Gastrocnemius medialis (tissue), 4 donors: ENCODE results near the gene ANTKMT. TPM values are rescaled to one million over a fixed set of nuclear protein-coding genes. Genes with fewer than 3 reads are reported as not detected.
"Not testable (repeated sequence)": the region's sequence is repeated elsewhere in the genome, so short reads cannot be mapped to it uniquely, and the experiment has no call there.

Experiments used
- ATAC-seq, 2 donors: fragments of 150-250 bp; one replicate each; pipeline ENCODE4 v1.9.1; 2016
- DNase-seq, 2 donors: peaks; one replicate each; pipeline ENCODE4 v3.0.0-alpha.2; 2019
- H3K27ac ChIP-seq, 4 donors: fragments of 200-600 bp; sonication (generic); 1 replicate in 1 of 4; 2 replicates in 3 of 4; pipeline ENCODE4 v1.5.1; 2016 to 2018; ENCODE audit warnings: mild to moderate bottlenecking in 2 of 4, moderate library complexity in 1 of 4
- H3K27me3 ChIP-seq, 3 donors: fragments of 200-600 bp; sonication (generic) in 2 of 3; 1 replicate in 1 of 3; 2 replicates in 2 of 3; pipeline versions ENCODE4 v1.5.1 to v1.6.0; 2016 to 2019; ENCODE audit warnings: mild to moderate bottlenecking in 1 of 3, moderate library complexity in 1 of 3
- H3K36me3 ChIP-seq, 2 donors: fragments of 200-600 bp; sonication (generic) in 1 of 2; one replicate each; pipeline ENCODE4 v1.5.1; 2017 to 2018
- H3K4me1 ChIP-seq, 2 donors: fragments of 200-600 bp; sonication (generic) in 1 of 2; one replicate each; pipeline ENCODE4 v1.5.1; 2016 to 2017; ENCODE audit warnings: mild to moderate bottlenecking in 2 of 2
- H3K4me3 ChIP-seq, 4 donors: fragments of 200-600 bp; sonication (generic) in 3 of 4; 1 replicate in 1 of 4; 2 replicates in 3 of 4; pipeline ENCODE4 v1.5.1; 2016 to 2019; ENCODE audit warnings: mild to moderate bottlenecking in 2 of 4
- H3K9me3 ChIP-seq, 3 donors: fragments of 200-600 bp; sonication (generic) in 2 of 3; 1 replicate in 1 of 3; 2 replicates in 2 of 3; pipeline ENCODE4 v1.5.1; 2016 to 2019
- CTCF ChIP-seq, 5 experiments: fragments of 450-650 bp in 3 of 5; fragments of 200-600 bp in 2 of 5; sonication (generic) in 2 of 5; IDR thresholded peaks in 4 of 5; conservative IDR thresholded peaks in 1 of 5; 1 replicate in 4 of 5; 2 replicates in 1 of 5; pipeline ENCODE4 v1.5.1; 2016 to 2019; ENCODE audit warnings: antibody characterized with exemption in 5 of 5, mild to moderate bottlenecking in 3 of 5, moderate library complexity in 3 of 5
- POLR2A ChIP-seq, 2 donors: fragments of 450-650 bp; IDR thresholded peaks; one replicate each; pipeline ENCODE4 v1.6.1; 2017; ENCODE audit warnings: antibody characterized with exemption in 2 of 2, mild to moderate bottlenecking in 2 of 2, moderate library complexity in 2 of 2
- in situ Hi-C, 4 donors: fragments of 200-750 bp; cut with MboI; loops; one replicate each; pipeline versions ENCODE4 v1.15.0 to v1.8.0; 2017; ENCODE audit warnings: low sequenced_read_pairs in 4 of 4
- intact Hi-C: fragments of 100-400 bp; cut with DNase I; formaldehyde crosslinking; loops from one replicate; pipeline ENCODE4 v1.15.1; 2023; ENCODE audit warnings: low total_unique reads
- total RNA-seq, 4 donors: library from RNA; depleted of rRNA; stranded (reverse); fragments of >200 nt; gene quantifications; one replicate each; pipeline versions ENCODE4 v1.1.0 to v1.2.3, GENCODE V29; 2016

Gene ANTKMT
- total RNA-seq, 4 donors from 2014 or later = 20.9 to 84.0 (median 38.7) TPM

GRCh38 chr16:752007-752312, 31.0 kb downstream of the ANTKMT start:
- Histone ChIP-seq H3K27ac (no peak overlapping the region), H3K4me1 (no peaks in the 10 kb centered on the region), H3K27me3 (peaks cover 12 to 36% (median 15%) of the 10 kb centered on the region in 3 donors), H3K4me3 (no peak overlapping the region), H3K9me3 (no peaks in the 10 kb centered on the region), H3K36me3 (no peaks in the 10 kb centered on the region)
- in situ Hi-C loops = no loop called here
- no peak for TF ChIP-seq CTCF (IDR thresholded peaks at IDR 0.05 in 4 of 5, conservative IDR thresholded peaks at IDR 0.05 in 1 of 5)
- TF ChIP-seq POLR2A (IDR thresholded peaks at IDR 0.05) = no peak
- intact Hi-C loops = no loop called here
- DNase-seq (no peak), ATAC-seq (no peak)

- in situ Hi-C loops, H3K27ac ChIP-seq: not testable (repeated sequence)
These were observed 33.2 kb downstream of the ANTKMT start for GRCh38 chr16:754121-754607.

GRCh38 chr16:754656-755055, 33.7 kb downstream of the ANTKMT start:
- no peaks in the 10 kb centered on the region for H3K36me3 ChIP-seq
- H3K4me1 ChIP-seq = no peaks in the 10 kb centered on the region
- no peak for ATAC-seq
- H3K27ac ChIP-seq = no peak overlapping the region
- H3K9me3 ChIP-seq = no peaks in the 10 kb centered on the region
- H3K4me3 ChIP-seq = no peak overlapping the region
- in situ Hi-C loops (no loop called here), intact Hi-C loops (no loop called here)
- H3K27me3 ChIP-seq = peaks cover 12 to 36% (median 15%) of the 10 kb centered on the region in 3 donors
- TF ChIP-seq POLR2A (IDR thresholded peaks at IDR 0.05) = no peak
- no peak for TF ChIP-seq CTCF (IDR thresholded peaks at IDR 0.05 in 4 of 5, conservative IDR thresholded peaks at IDR 0.05 in 1 of 5)
- DNase-seq = no peak

More at GRCh38 chr16:754121-754607, 33.2 kb downstream of the ANTKMT start:
- H3K36me3 ChIP-seq, H3K4me3 ChIP-seq, DNase-seq, intact Hi-C loops, H3K4me1 ChIP-seq, ATAC-seq, H3K9me3 ChIP-seq: not testable (repeated sequence)
- H3K27me3 ChIP-seq = peaks cover 12 to 36% (median 15%) of the 10 kb centered on the region in 3 donors

GRCh38 chr16:756428-756827, 35.5 kb downstream of the ANTKMT start:
- Histone ChIP-seq H3K36me3 (no peaks in the 10 kb centered on the region), H3K27ac (no peak overlapping the region), H3K27me3 (peaks cover 12 to 35% (median 15%) of the 10 kb centered on the region in 3 donors), H3K9me3 (no peaks in the 10 kb centered on the region), H3K4me3 (no peak overlapping the region), H3K4me1 (no peaks in the 10 kb centered on the region)
- no peak for DNase-seq
- intact Hi-C loops = no loop called here
- no peak for ATAC-seq
- in situ Hi-C loops = no loop called here
- TF ChIP-seq CTCF (IDR thresholded peaks at IDR 0.05 in 4 of 5, conservative IDR thresholded peaks at IDR 0.05 in 1 of 5) = no peak
- no peak for TF ChIP-seq POLR2A (IDR thresholded peaks at IDR 0.05)

- intact Hi-C loops = no loop called here
- Histone ChIP-seq H3K27ac (no peak overlapping the region), H3K27me3 (peaks cover 0 to 22% (median 16%) of the 10 kb centered on the region in 3 donors), H3K4me1 (no peaks in the 10 kb centered on the region), H3K4me3 (no peak overlapping the region), H3K36me3 (no peaks in the 10 kb centered on the region), H3K9me3 (no peaks in the 10 kb centered on the region)
- TF ChIP-seq POLR2A (IDR thresholded peaks at IDR 0.05) (no peak), CTCF (IDR thresholded peaks at IDR 0.05 in 4 of 5, conservative IDR thresholded peaks at IDR 0.05 in 1 of 5) (no peak)
- ATAC-seq (no peak), DNase-seq (no peak)
- in situ Hi-C loops = no loop called here
These were observed 38.4 kb downstream of the ANTKMT start for GRCh38 chr16:759110-759910.
